Activated CD8-positive, alpha-beta T cell treated with anti-CD3 and anti-CD28 coated beads for 36 hours (primary cell): ENCODE measurements around the gene KLF11. TPM values are rescaled to one million over a fixed set of nuclear protein-coding genes. Genes with fewer than 3 reads are reported as not detected.

Experiments
- ATAC-seq: fragments of 200-7000 bp; cut with Tn5 transposase; one replicate; pipeline ENCODE4 v1.10.0; 2021; ENCODE audit warnings: mild to moderate bottlenecking, moderate library complexity
- CTCF ChIA-PET: fragments of 350-600 bp; sonication (Branson Sonifier 250); formaldehyde crosslinking; loops from one replicate; lab custom pipeline; 2021; ENCODE audit warnings: antibody characterized with exemption; lab: Charles Lee
- POLR2A ChIA-PET: fragments of 350-600 bp; sonication (Branson Sonifier 250); formaldehyde crosslinking; loops from one replicate; lab custom pipeline; 2021; ENCODE audit warnings: antibody characterized with exemption; lab: Charles Lee
- DNase-seq: peaks from one replicate; pipeline ENCODE4 v3.0.0-alpha.2; 2020
- H3K27ac Mint-ChIP-seq: one replicate; pipeline ENCODE4 v1.8.0; 2021; ENCODE audit warnings: mild to moderate bottlenecking, mixed read lengths
- H3K27me3 Mint-ChIP-seq: one replicate; pipeline ENCODE4 v1.8.0; 2021; ENCODE audit warnings: mixed read lengths
- H3K36me3 Mint-ChIP-seq: one replicate; pipeline ENCODE4 v1.8.0; 2021; ENCODE audit warnings: low read depth, mixed read lengths
- H3K4me1 Mint-ChIP-seq: one replicate; pipeline ENCODE4 v1.8.0; 2021; ENCODE audit warnings: low read depth, mixed read lengths
- H3K4me3 Mint-ChIP-seq: one replicate; pipeline ENCODE4 v1.8.0; 2021; ENCODE audit warnings: mild to moderate bottlenecking, moderate library complexity, mixed read lengths
- H3K9me3 Mint-ChIP-seq: one replicate; pipeline ENCODE4 v1.8.0; 2021; ENCODE audit warnings: mixed read lengths
- CTCF ChIP-seq: fragments of 200-600 bp; IDR thresholded peaks from one replicate; pipeline ENCODE4 v1.8.0; 2022; ENCODE audit warnings: antibody characterized with exemption, mild to moderate bottlenecking
- intact Hi-C: fragments of 100-400 bp; cut with micrococcal nuclease; formaldehyde crosslinking; loops from one replicate; pipeline ENCODE4 v1.10.0; 2022
- total RNA-seq, 2 experiments: library from RNA; stranded (reverse); gene quantifications; one replicate each; pipeline ENCODE4 v1.2.3, GENCODE V29; 2021

The KLF11 gene
- total RNA-seq, 2 experiments from 2014 or later: 2.9 to 3.5 TPM

DNA sequence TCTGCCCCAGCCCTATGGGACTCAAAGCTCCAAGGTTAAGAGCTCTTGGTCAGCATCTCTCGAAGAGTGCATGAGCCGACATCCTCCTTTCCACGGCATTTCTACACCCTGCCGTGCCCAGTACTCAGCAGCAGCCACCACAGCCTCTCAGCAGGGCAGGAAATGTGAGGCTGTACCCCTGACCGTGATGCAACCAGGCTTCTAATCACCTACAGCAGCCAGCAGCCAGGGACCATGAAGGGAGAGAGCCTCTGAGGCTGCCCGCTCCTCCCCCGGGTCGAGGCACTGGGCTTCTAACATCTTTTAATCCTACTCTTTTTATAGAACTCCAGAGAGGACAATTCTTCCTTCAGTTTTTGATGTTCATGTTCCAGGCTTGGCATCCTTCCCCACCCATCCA is 30.4 kb downstream of the KLF11 start:
- CTCF ChIA-PET: interaction anchor here (0.7 to 12.0 kb wide), 20 partner anchors 8 to 366 kb away, joined by 3 to 178 read pairs (median 17); partner anchors contain the start of gene CYS1
- POLR2A ChIA-PET: interaction anchor here (0.6 to 1.5 kb wide), 2 partner anchors 12 to 374 kb away, joined by 3 read pairs; no protein-coding TSS in a partner anchor
- intact Hi-C loops: loop anchor here (2.0 kb wide), 1 partner anchor 363 kb away; no protein-coding TSS in a partner anchor
- H3K9me3 Mint-ChIP-seq: no peaks in the 10 kb centered on the region
- no peaks in the 10 kb centered on the region for H3K36me3 Mint-ChIP-seq
- peaks cover 7% of the 10 kb centered on the region for H3K4me1 Mint-ChIP-seq
- TF ChIP-seq CTCF: no peak
- peaks cover 47% of the 10 kb centered on the region for H3K27me3 Mint-ChIP-seq
- DNase-seq (no peak), ATAC-seq (no peak)
- no peak overlapping the region for H3K4me3 Mint-ChIP-seq
- no peak overlapping the region for H3K27ac Mint-ChIP-seq

DNA sequence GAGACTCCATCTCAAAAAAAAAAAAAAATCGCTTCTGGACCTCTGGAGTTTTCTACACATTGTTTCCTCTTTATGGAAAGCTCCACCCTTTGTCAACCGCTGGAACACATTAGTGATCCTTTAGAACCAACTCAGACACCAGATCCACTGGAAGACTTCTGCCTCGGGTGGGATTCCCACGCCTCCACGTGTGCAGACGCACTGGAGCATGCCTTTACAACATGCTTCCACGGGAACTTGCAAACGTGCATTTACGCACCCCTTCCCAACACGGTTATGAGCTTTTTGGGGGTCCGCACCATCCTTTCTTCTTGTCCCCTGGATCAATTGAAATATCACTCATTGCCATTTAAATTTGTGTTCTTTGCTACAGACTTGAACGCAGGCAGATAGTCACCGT is 31.8 kb downstream of the KLF11 start:
- Mint-ChIP-seq H3K36me3 (no peaks in the 10 kb centered on the region), H3K27me3 (peaks cover 53% of the 10 kb centered on the region), H3K27ac (no peak overlapping the region), H3K9me3 (no peaks in the 10 kb centered on the region), H3K4me1 (peaks cover 9% of the 10 kb centered on the region), H3K4me3 (no peak overlapping the region)
- no peak for DNase-seq
- POLR2A ChIA-PET: interaction anchor here (1.0 kb wide), 1 partner anchor 60 kb away, joined by 4 read pairs; no protein-coding TSS in a partner anchor
- TF ChIP-seq CTCF: no peak
- CTCF ChIA-PET: interaction anchor here (1.2 to 12.0 kb wide), 4 partner anchors 16 to 360 kb away, joined by 3 to 178 read pairs (median 94); no protein-coding TSS in a partner anchor
- intact Hi-C loops: no loop called here
- ATAC-seq: no peak

GRCh38 chr2:10075571-10076209 is 32.3 kb downstream of the KLF11 start:
- Mint-ChIP-seq H3K27ac (no peak overlapping the region), H3K4me3 (no peak overlapping the region), H3K9me3 (no peaks in the 10 kb centered on the region), H3K27me3 (peaks cover 53% of the 10 kb centered on the region), H3K36me3 (no peaks in the 10 kb centered on the region), H3K4me1 (peaks cover 9% of the 10 kb centered on the region)
- no peak for ATAC-seq
- ChIA-PET POLR2A (interaction anchor here (0.7 to 1.0 kb wide), 3 partner anchors 11 to 60 kb away, joined by 3 to 4 read pairs (median 3); no protein-coding TSS in a partner anchor), CTCF (interaction anchor here (2.4 to 12.0 kb wide), 4 partner anchors 15 to 359 kb away, joined by 9 to 178 read pairs (median 94); no protein-coding TSS in a partner anchor)
- DNase-seq: no peak
- TF ChIP-seq CTCF: no peak
- intact Hi-C loops: no loop called here

- TF ChIP-seq CTCF: no peak
- no peak for ATAC-seq
- DNase-seq: no peak
- peaks cover 56% of the 10 kb centered on the region for H3K27me3 Mint-ChIP-seq
- ChIA-PET POLR2A (interaction anchor here (0.8 to 1.0 kb wide), 2 partner anchors 48 to 51 kb away, joined by 3 read pairs; no protein-coding TSS in a partner anchor), CTCF (interaction anchor here (0.9 to 12.0 kb wide), 4 partner anchors 10 to 359 kb away, joined by 3 to 178 read pairs (median 6); no protein-coding TSS in a partner anchor)
- H3K36me3 Mint-ChIP-seq: no peaks in the 10 kb centered on the region
- H3K9me3 Mint-ChIP-seq: no peaks in the 10 kb centered on the region
- no peak overlapping the region for H3K4me3 Mint-ChIP-seq
- intact Hi-C loops: no loop called here
- H3K27ac Mint-ChIP-seq: no peak overlapping the region
- peaks cover 16% of the 10 kb centered on the region for H3K4me1 Mint-ChIP-seq
These were observed 33.2 kb downstream of the KLF11 start for GRCh38 chr2:10076511-10076910.
